Measurements from ENCODE around the gene GNG4. TPM values are rescaled to one million over a fixed set of nuclear protein-coding genes. Genes with fewer than 3 reads are reported as not detected.
A peak's percentile ranks its signal among the peaks of the same experiment; 100 is the strongest.
"Not testable (repeated sequence)": the region's sequence is repeated elsewhere in the genome, so short reads cannot be mapped to it uniquely, and the experiment has no call there.

GNG4 gene
- total RNA-seq, 2 donors from 2014 or later, result 13.5 to 14.2 TPM

DNA sequence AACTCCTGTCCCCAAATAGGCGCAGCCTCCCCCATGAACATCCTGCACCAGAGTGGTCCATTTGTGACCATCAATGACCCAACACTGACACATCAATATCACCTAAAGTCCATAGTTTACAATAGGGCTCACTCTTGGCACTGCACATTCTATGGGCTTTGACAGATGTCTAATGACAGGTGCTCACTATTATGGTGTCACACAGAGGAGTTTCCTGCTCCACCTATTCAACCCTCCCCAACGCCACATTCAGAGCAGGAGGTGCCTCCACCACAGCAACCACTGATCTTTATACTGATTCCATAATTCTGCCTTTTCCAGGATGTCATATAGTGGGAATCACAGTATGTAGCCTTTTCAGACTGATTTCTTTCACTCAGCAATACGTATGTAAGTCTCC lies 24.2 kb downstream of the GNG4 start:
- H3K36me3 Mint-ChIP-seq (ENCODE audit: low read depth), result no peaks in the 10 kb centered on the region
- no peaks in the 10 kb centered on the region for H3K27me3 Mint-ChIP-seq (ENCODE audit: insufficient read depth)
- no peaks in the 10 kb centered on the region for H3K36me3 ChIP-seq (ENCODE audit: control insufficient read depth, insufficient read depth, low read length)
- no peak overlapping the region for H3K4me3 ChIP-seq (ENCODE audit: low read length)
- H3K27ac Mint-ChIP-seq, result no peak overlapping the region
- peaks cover 16% of the 10 kb centered on the region for H3K4me1 Mint-ChIP-seq
- no peaks in the 10 kb centered on the region for H3K4me1 ChIP-seq (ENCODE audit: control insufficient read depth, insufficient read depth, low read length)
- WGBS, 2 experiments (ENCODE audit: insufficient coverage in 1 of 2, insufficient read length in 1 of 2), result 87 to 94% methylated on average over 3 of the region's 3 CpGs
- H3K27me3 ChIP-seq (ENCODE audit: control insufficient read depth, insufficient read depth, low read length, poor library complexity, severe bottlenecking), result no peaks in the 10 kb centered on the region
- H3K9me3 Mint-ChIP-seq, result no peaks in the 10 kb centered on the region
- H3K4me3 Mint-ChIP-seq, result no peak overlapping the region
- no peaks in the 10 kb centered on the region for H3K9me3 ChIP-seq (ENCODE audit: control insufficient read depth, low read length)
- H3K27ac ChIP-seq (ENCODE audit: low read depth, low read length), result no peak overlapping the region
- TF ChIP-seq CTCF (conservative IDR thresholded peaks at IDR 0.05), result no peak
- DNase-seq, result no peak
- no peak overlapping the region for H3K9ac ChIP-seq (ENCODE audit: extremely low read depth, low read length, poor library complexity, severe bottlenecking)

DNA sequence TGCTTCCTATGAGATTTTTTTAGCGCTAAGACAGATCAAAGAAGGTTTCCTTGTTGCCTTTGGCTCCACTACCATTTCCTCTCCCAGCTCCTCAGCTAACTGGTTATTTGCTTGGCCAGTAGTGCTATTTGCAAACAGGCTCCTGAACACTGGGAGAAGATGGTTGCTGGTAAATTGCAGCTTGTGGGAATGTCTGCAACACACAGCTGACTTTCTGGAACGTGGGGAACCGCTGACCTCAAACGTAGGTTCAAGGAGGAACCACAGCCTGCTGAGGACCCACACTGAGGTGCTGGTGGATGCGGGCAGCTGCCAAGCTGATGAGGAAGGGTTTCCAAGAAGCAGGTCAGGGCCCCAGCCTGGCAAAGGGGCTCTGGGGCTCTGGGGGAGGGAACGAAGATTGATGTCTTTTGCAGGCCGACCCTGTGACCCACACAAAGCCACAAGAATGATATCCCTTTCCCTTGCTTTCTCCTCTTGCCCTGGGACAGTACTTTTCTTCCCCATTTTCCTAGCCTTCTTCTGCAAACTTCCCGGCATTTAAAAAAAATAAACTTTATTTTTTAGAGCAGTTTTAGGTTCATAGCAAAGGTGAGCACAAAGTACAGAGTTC lies 24.8 kb downstream of the GNG4 start:
- Mint-ChIP-seq H3K27me3 (ENCODE audit: insufficient read depth) (no peaks in the 10 kb centered on the region), H3K4me1 (peaks cover 13% of the 10 kb centered on the region), H3K36me3 (ENCODE audit: low read depth) (no peaks in the 10 kb centered on the region), H3K4me3 (no peak overlapping the region), H3K9me3 (no peaks in the 10 kb centered on the region), H3K27ac (no peak overlapping the region)
- no peaks in the 10 kb centered on the region for H3K9me3 ChIP-seq (ENCODE audit: control insufficient read depth, low read length)
- H3K4me3 ChIP-seq (ENCODE audit: low read length), result no peak overlapping the region
- no peak for DNase-seq
- no peaks in the 10 kb centered on the region for H3K27me3 ChIP-seq (ENCODE audit: control insufficient read depth, insufficient read depth, low read length, poor library complexity, severe bottlenecking)
- TF ChIP-seq CTCF (conservative IDR thresholded peaks at IDR 0.05), result no peak
- no peaks in the 10 kb centered on the region for H3K36me3 ChIP-seq (ENCODE audit: control insufficient read depth, insufficient read depth, low read length)
- H3K27ac ChIP-seq (ENCODE audit: low read depth, low read length), result no peak overlapping the region
- no peaks in the 10 kb centered on the region for H3K4me1 ChIP-seq (ENCODE audit: control insufficient read depth, insufficient read depth, low read length)
- no peak overlapping the region for H3K9ac ChIP-seq (ENCODE audit: extremely low read depth, low read length, poor library complexity, severe bottlenecking)
- 74 to 88% methylated on average over 7 to 8 of the region's 8 CpGs for WGBS, 2 experiments (ENCODE audit: insufficient coverage in 1 of 2, insufficient read length in 1 of 2)

GRCh38 chr1:235622936-235623779 lies 26.4 kb downstream of the GNG4 start:
- H3K9me3 Mint-ChIP-seq, result no peaks in the 10 kb centered on the region
- DNase-seq, result no peak
- Histone ChIP-seq H3K4me1 (ENCODE audit: control insufficient read depth, insufficient read depth, low read length) (no peaks in the 10 kb centered on the region), H3K4me3 (ENCODE audit: low read length) (no peak overlapping the region), H3K9ac (ENCODE audit: extremely low read depth, low read length, poor library complexity, severe bottlenecking) (no peak overlapping the region), H3K9me3 (ENCODE audit: control insufficient read depth, low read length) (no peaks in the 10 kb centered on the region), H3K27me3 (ENCODE audit: control insufficient read depth, insufficient read depth, low read length, poor library complexity, severe bottlenecking) (no peaks in the 10 kb centered on the region), H3K27ac (ENCODE audit: low read depth, low read length) (peak overlapping the region; percentile 24), H3K36me3 (ENCODE audit: control insufficient read depth, insufficient read depth, low read length) (no peaks in the 10 kb centered on the region)
- H3K4me3 Mint-ChIP-seq, result no peak overlapping the region
- H3K36me3 Mint-ChIP-seq (ENCODE audit: low read depth), result no peaks in the 10 kb centered on the region
- no peak overlapping the region for H3K27ac Mint-ChIP-seq
- WGBS, 2 experiments (ENCODE audit: insufficient coverage in 1 of 2, insufficient read length in 1 of 2), result 88 to 92% methylated on average over 12 to 18 of the region's 18 CpGs
- H3K27me3 Mint-ChIP-seq (ENCODE audit: insufficient read depth), result no peaks in the 10 kb centered on the region
- H3K4me1 Mint-ChIP-seq, result peaks cover 13% of the 10 kb centered on the region
- TF ChIP-seq CTCF (conservative IDR thresholded peaks at IDR 0.05), result no peak

GRCh38 chr1:235619149-235619548 lies 30.4 kb downstream of the GNG4 start:
- H3K27me3 Mint-ChIP-seq (ENCODE audit: insufficient read depth); H3K27ac Mint-ChIP-seq; H3K27me3 ChIP-seq (ENCODE audit: control insufficient read depth, insufficient read depth, low read length, poor library complexity, severe bottlenecking); H3K36me3 ChIP-seq (ENCODE audit: control insufficient read depth, insufficient read depth, low read length); H3K27ac ChIP-seq (ENCODE audit: low read depth, low read length); H3K9ac ChIP-seq (ENCODE audit: extremely low read depth, low read length, poor library complexity, severe bottlenecking); H3K36me3 Mint-ChIP-seq (ENCODE audit: low read depth); H3K4me3 Mint-ChIP-seq; DNase-seq; H3K4me1 ChIP-seq (ENCODE audit: control insufficient read depth, insufficient read depth, low read length); H3K4me3 ChIP-seq (ENCODE audit: low read length); H3K9me3 Mint-ChIP-seq; H3K9me3 ChIP-seq (ENCODE audit: control insufficient read depth, low read length): not testable (repeated sequence)
- 92 to 95% methylated on average over 2 of the region's 2 CpGs for WGBS, 2 experiments (ENCODE audit: insufficient coverage in 1 of 2, insufficient read length in 1 of 2)
- peaks cover 15% of the 10 kb centered on the region for H3K4me1 Mint-ChIP-seq
